HG03460 (cell line): ENCODE results near the gene GJD4.

Source experiments
- ATAC-seq: cut with Tn5 transposase; IDR thresholded peaks from one replicate; pipeline ENCODE4 v1.9.1; 2021; ENCODE audit not compliant: unreplicated experiment

Gene GJD4

GRCh38 chr10:35613597-35614226 lies 8.6 kb downstream of the GJD4 start:
- no peak for ATAC-seq

- ATAC-seq = no peak
Measured at GRCh38 chr10:35614312-35614711, 9.2 kb downstream of the GJD4 start.

- no peak for ATAC-seq
Measured at GRCh38 chr10:35626971-35627507, 21.9 kb downstream of the GJD4 start.

- ATAC-seq = no peak
Measured at GRCh38 chr10:35631404-35631803, 26.3 kb downstream of the GJD4 start.

- no peak for ATAC-seq
Measured at GRCh38 chr10:35632027-35632426, 26.9 kb downstream of the GJD4 start.

- no peak for ATAC-seq
Measured at GRCh38 chr10:35633006-35633980, 28.2 kb downstream of the GJD4 start.

- ATAC-seq = peak; percentile 68
Measured at GRCh38 chr10:35635576-35635975, 30.4 kb downstream of the GJD4 start.

- ATAC-seq = no peak
Measured at GRCh38 chr10:35636956-35637355, 31.8 kb downstream of the GJD4 start.

GRCh38 chr10:35637462-35637861 lies 32.3 kb downstream of the GJD4 start:
- no peak for ATAC-seq

GRCh38 chr10:35638101-35638500 lies 33.0 kb downstream of the GJD4 start:
- no peak for ATAC-seq

- ATAC-seq = no peak
Measured at GRCh38 chr10:35639021-35639727, 34.0 kb downstream of the GJD4 start.

GRCh38 chr10:35639728-35640401 lies 34.7 kb downstream of the GJD4 start:
- no peak for ATAC-seq

- no peak for ATAC-seq
Measured at GRCh38 chr10:35640474-35640873, 35.3 kb downstream of the GJD4 start.

- ATAC-seq = no peak
Measured at GRCh38 chr10:35640951-35641675, 36.0 kb downstream of the GJD4 start.

GRCh38 chr10:35641676-35642034 lies 36.5 kb downstream of the GJD4 start:
- ATAC-seq = peak; percentile 27

GRCh38 chr10:35642035-35642792 lies 37.1 kb downstream of the GJD4 start, which contains the start of gene FZD8:
Gene FZD8 (minus strand): TSS chr10:35642296. CDS start chr10:35641429, 867 bp downstream.
- ATAC-seq = peak; percentile 86

GRCh38 chr10:35642793-35643114 lies 37.6 kb downstream of the GJD4 start:
- ATAC-seq = no peak

- no peak for ATAC-seq
Measured at GRCh38 chr10:35643151-35644049, 38.3 kb downstream of the GJD4 start.
